Activated CD4-positive, alpha-beta memory T cell treated with anti-CD3 and anti-CD28 coated beads for 36 hours (primary cell): Measurements from ENCODE around the gene EDEM3. TPM values are rescaled to one million over a fixed set of nuclear protein-coding genes. Genes with fewer than 3 reads are reported as not detected.

ENCODE experiments used
- CTCF ChIA-PET: fragments of 350-600 bp; sonication (Branson Sonifier 250); formaldehyde crosslinking; loops from one replicate; lab custom pipeline; 2021; ENCODE audit warnings: antibody characterized with exemption, inconsistent platforms; lab: Charles Lee
- POLR2A ChIA-PET: fragments of 350-600 bp; sonication (Branson Sonifier 250); formaldehyde crosslinking; loops from one replicate; lab custom pipeline; 2021; ENCODE audit warnings: antibody characterized with exemption; lab: Charles Lee
- DNase-seq: peaks from one replicate; pipeline ENCODE4 v3.0.0-alpha.2; 2020
- H3K27ac Mint-ChIP-seq: one replicate; pipeline ENCODE4 v1.8.0; 2021; ENCODE audit warnings: mixed read lengths
- H3K27me3 Mint-ChIP-seq: one replicate; pipeline ENCODE4 v1.8.0; 2021; ENCODE audit warnings: mixed read lengths
- H3K36me3 Mint-ChIP-seq: one replicate; pipeline ENCODE4 v1.8.0; 2021; ENCODE audit warnings: mixed read lengths
- H3K4me1 Mint-ChIP-seq: one replicate; pipeline ENCODE4 v1.8.0; 2021; ENCODE audit warnings: low read depth, mixed read lengths
- H3K4me3 Mint-ChIP-seq: one replicate; pipeline ENCODE4 v1.8.0; 2021; ENCODE audit warnings: mild to moderate bottlenecking, mixed read lengths
- H3K9me3 Mint-ChIP-seq: one replicate; pipeline ENCODE4 v1.8.0; 2021; ENCODE audit warnings: mixed read lengths
- intact Hi-C: fragments of 100-400 bp; cut with micrococcal nuclease; formaldehyde crosslinking; loops from one replicate; pipeline ENCODE4 v1.15.1; 2023
- total RNA-seq, 2 experiments: library from RNA; stranded (reverse); gene quantifications; one replicate each; pipeline ENCODE4 v1.2.3, GENCODE V29; 2021

Gene EDEM3
- total RNA-seq, 2 experiments from 2014 or later, result 14.5 to 15.2 TPM

- POLR2A ChIA-PET, result no interaction called here
- H3K36me3 Mint-ChIP-seq, result no peaks in the 10 kb centered on the region
- intact Hi-C loops, result no loop called here
- H3K4me1 Mint-ChIP-seq, result no peaks in the 10 kb centered on the region
- peaks cover 5% of the 10 kb centered on the region for H3K9me3 Mint-ChIP-seq
- CTCF ChIA-PET, result no interaction called here
- no peak for DNase-seq
- H3K4me3 Mint-ChIP-seq, result no peak overlapping the region
- H3K27ac Mint-ChIP-seq, result no peak overlapping the region
- H3K27me3 Mint-ChIP-seq, result peaks cover 14% of the 10 kb centered on the region
Observed at GRCh38 chr1:184646824-184647223, 107.8 kb downstream of the EDEM3 start.

- no peak overlapping the region for H3K27ac Mint-ChIP-seq
- POLR2A ChIA-PET, result no interaction called here
- DNase-seq, result no peak
- H3K36me3 Mint-ChIP-seq, result no peaks in the 10 kb centered on the region
- H3K4me1 Mint-ChIP-seq, result no peaks in the 10 kb centered on the region
- H3K4me3 Mint-ChIP-seq, result no peak overlapping the region
- intact Hi-C loops, result no loop called here
- H3K9me3 Mint-ChIP-seq, result peaks cover 5% of the 10 kb centered on the region
- H3K27me3 Mint-ChIP-seq, result peaks cover 10% of the 10 kb centered on the region
- CTCF ChIA-PET, result interaction anchor here (0.6 kb wide), 1 partner anchor 530 kb away, joined by 4 read pairs; no protein-coding TSS in a partner anchor
Observed at GRCh38 chr1:184646178-184646701, 108.4 kb downstream of the EDEM3 start.

GRCh38 chr1:184644771-184645170 is 109.9 kb downstream of the EDEM3 start:
- Mint-ChIP-seq H3K4me3 (no peak overlapping the region), H3K27me3 (peaks cover 16% of the 10 kb centered on the region), H3K27ac (no peak overlapping the region), H3K4me1 (no peaks in the 10 kb centered on the region), H3K36me3 (no peaks in the 10 kb centered on the region), H3K9me3 (peaks cover 5% of the 10 kb centered on the region)
- ChIA-PET CTCF (no interaction called here), POLR2A (no interaction called here)
- no peak for DNase-seq
- intact Hi-C loops, result no loop called here

- CTCF ChIA-PET, result no interaction called here
- intact Hi-C loops, result no loop called here
Observed at GRCh38 chr1:184643661-184644060, 111.0 kb downstream of the EDEM3 start.

GRCh38 chr1:184641894-184642293 is 112.8 kb downstream of the EDEM3 start:
- H3K4me1 Mint-ChIP-seq, result no peaks in the 10 kb centered on the region
- DNase-seq, result no peak
- peaks cover 12% of the 10 kb centered on the region for H3K27me3 Mint-ChIP-seq
- intact Hi-C loops, result no loop called here
- H3K4me3 Mint-ChIP-seq, result no peak overlapping the region
- no peaks in the 10 kb centered on the region for H3K9me3 Mint-ChIP-seq
- ChIA-PET POLR2A (no interaction called here), CTCF (no interaction called here)
- no peaks in the 10 kb centered on the region for H3K36me3 Mint-ChIP-seq
- no peak overlapping the region for H3K27ac Mint-ChIP-seq

More at GRCh38 chr1:184643661-184644060, 111.0 kb downstream of the EDEM3 start:
- no peak for DNase-seq
- POLR2A ChIA-PET, result no interaction called here
- Mint-ChIP-seq H3K36me3 (no peaks in the 10 kb centered on the region), H3K27ac (no peak overlapping the region), H3K4me3 (no peak overlapping the region), H3K9me3 (no peaks in the 10 kb centered on the region), H3K4me1 (no peaks in the 10 kb centered on the region), H3K27me3 (peaks cover 12% of the 10 kb centered on the region)

- Mint-ChIP-seq H3K9me3 (no peaks in the 10 kb centered on the region), H3K27ac (no peak overlapping the region), H3K4me3 (no peak overlapping the region), H3K27me3 (peaks cover 14% of the 10 kb centered on the region), H3K36me3 (no peaks in the 10 kb centered on the region), H3K4me1 (no peaks in the 10 kb centered on the region)
- DNase-seq, result no peak
- intact Hi-C loops, result no loop called here
- ChIA-PET CTCF (no interaction called here), POLR2A (no interaction called here)
Observed at GRCh38 chr1:184640505-184640904, 114.2 kb downstream of the EDEM3 start.

Other genes with a start within 250 kb of the EDEM3 start
- 10 to 100 TPM; 18.7 to 19.8 TPM for gene NIBAN1, start 219.7 kb upstream of the EDEM3 start, total RNA-seq